Endothelial cell of umbilical vein (primary cell): ENCODE measurements around the gene FYN. TPM values are rescaled to one million over a fixed set of nuclear protein-coding genes. Genes with fewer than 3 reads are reported as not detected.

ENCODE experiments used
- BruUV-seq: library from RNA; stranded (reverse); fragments of 400-500 nt; replicated peaks from 2 replicates; lab custom pipeline; 2021; lab: Mats Ljungman, UMichigan
- CTCF ChIA-PET: fragments of 300-600, 350-600 bp; sonication (Branson Sonifier 250); formaldehyde crosslinking; loops from one replicate; lab custom pipeline; 2021; ENCODE audit warnings: antibody characterized with exemption, inconsistent platforms; lab: Charles Lee
- POLR2A ChIA-PET: fragments of 300-600, 350-600 bp; sonication (Branson Sonifier 250); formaldehyde crosslinking; loops from one replicate; lab custom pipeline; 2021; ENCODE audit warnings: antibody characterized with exemption, inconsistent platforms; lab: Charles Lee
- DNase-seq: peaks from one replicate; pipeline ENCODE4 v3.0.0-alpha.2; 2011; ENCODE audit warnings: low read depth, low spot score
- FAIRE-seq: peaks from 2 replicates; lab custom pipeline; 2011; peaks lifted over from hg19 to GRCh38; lab: Jason Lieb, UNC
- H2AFZ ChIP-seq: 2 replicates; pipeline ENCODE4 v1.6.0; 2012; ENCODE audit warnings: low read depth, low read length, control low read depth, inconsistent platforms
- H3K27ac ChIP-seq: 2 replicates; pipeline ENCODE4 v1.5.1; 2011; ENCODE audit warnings: low read depth, mild to moderate bottlenecking, control low read depth, low read length, moderate library complexity; ENCODE audit not compliant: insufficient read depth
- H3K27me3 ChIP-seq, 2 experiments: 2 replicates each; pipeline versions ENCODE4 v1.6.0 to v1.6.1; 2011; ENCODE audit warnings: low read length in 2 of 2, mixed read lengths in 1 of 2; ENCODE audit not compliant: control insufficient read depth in 2 of 2, insufficient read depth in 2 of 2
- H3K36me3 ChIP-seq, 2 experiments: 2 replicates in 1 of 2; 3 replicates in 1 of 2; pipeline ENCODE4 v1.5.1; 2011; ENCODE audit warnings: low read length in 2 of 2, mild to moderate bottlenecking in 1 of 2, moderate library complexity in 1 of 2; ENCODE audit not compliant: control insufficient read depth in 2 of 2, insufficient read depth in 2 of 2; ENCODE audit errors: extremely low read depth in 1 of 2
- H3K4me1 ChIP-seq: 3 replicates; pipeline ENCODE4 v1.5.1; 2011; ENCODE audit warnings: mild to moderate bottlenecking, low read length; ENCODE audit not compliant: control insufficient read depth, insufficient read depth; ENCODE audit errors: extremely low read depth
- H3K4me2 ChIP-seq: 2 replicates; pipeline ENCODE4 v1.6.1; 2011; ENCODE audit warnings: low read length, control low read depth, mixed read lengths; ENCODE audit not compliant: insufficient read depth
- H3K4me3 ChIP-seq, 3 experiments: fragments of 200-600 bp in 1 of 3; sonication (generic), shearing (Covaris generic) in 1 of 3; replicated peaks in 1 of 3; 2 replicates each; pipeline ENCODE4 v1.5.1; 2011 to 2016; ENCODE audit warnings: control low read depth in 3 of 3, low read length in 3 of 3, mild to moderate bottlenecking in 2 of 3, inconsistent platforms in 1 of 3, low read depth in 1 of 3, moderate library complexity in 1 of 3; ENCODE audit not compliant: insufficient read depth in 1 of 3
- H3K79me2 ChIP-seq: 2 replicates; pipeline ENCODE4 v1.6.0; 2012; ENCODE audit warnings: low read length, inconsistent platforms; ENCODE audit not compliant: control insufficient read depth, insufficient read depth
- H3K9ac ChIP-seq: replicated peaks from 2 replicates; pipeline ENCODE3; 2011; ENCODE audit warnings: low read length, control low read depth; ENCODE audit not compliant: insufficient read depth; ENCODE audit errors: extremely low read depth
- H3K9me1 ChIP-seq: replicated peaks from 3 replicates; pipeline ENCODE4 v1.6.0; 2011; ENCODE audit warnings: mild to moderate bottlenecking, low read length; ENCODE audit not compliant: control insufficient read depth, insufficient read depth; ENCODE audit errors: extremely low read depth
- H3K9me3 ChIP-seq: replicated peaks from 2 replicates; pipeline ENCODE4 v1.5.1; 2012; ENCODE audit warnings: low read length, inconsistent platforms; ENCODE audit not compliant: control insufficient read depth, insufficient read depth
- H4K20me1 ChIP-seq: replicated peaks from 2 replicates; pipeline ENCODE3; 2011; ENCODE audit warnings: mild to moderate bottlenecking, low read length; ENCODE audit not compliant: control insufficient read depth, insufficient read depth; ENCODE audit errors: extremely low read depth
- CTCF ChIP-seq, 2 donors: IDR thresholded peaks; 1 replicate in 1 of 2; 2 replicates in 1 of 2; pipeline ENCODE4 v1.5.1; 2011; ENCODE audit warnings: low read length in 2 of 2, mild to moderate bottlenecking in 2 of 2, moderate library complexity in 2 of 2, control low read depth in 1 of 2, inconsistent platforms in 1 of 2, low read depth in 1 of 2; ENCODE audit not compliant: insufficient read depth in 1 of 2; ENCODE audit errors: extremely low read depth in 1 of 2
- EZH2 ChIP-seq: IDR thresholded peaks from 2 replicates; pipeline ENCODE4 v1.6.1; 2012; ENCODE audit warnings: borderline replicate concordance, low read depth, mild to moderate bottlenecking, moderate library complexity, low read length, inconsistent platforms; ENCODE audit not compliant: severe bottlenecking
- FOS ChIP-seq: IDR thresholded peaks from 2 replicates; pipeline ENCODE4 v1.6.1; 2011; ENCODE audit warnings: mild to moderate bottlenecking, low read length, moderate library complexity, borderline replicate concordance; ENCODE audit not compliant: insufficient read depth
- GATA2 ChIP-seq: IDR thresholded peaks from 2 replicates; pipeline ENCODE4 v1.7.0; 2011; ENCODE audit warnings: low read depth, mild to moderate bottlenecking, moderate library complexity, mixed read lengths, low read length; ENCODE audit not compliant: insufficient read length, insufficient read depth
- JUN ChIP-seq: IDR thresholded peaks from 2 replicates; pipeline ENCODE4 v1.6.1; 2011; ENCODE audit warnings: borderline replicate concordance, low read depth; ENCODE audit not compliant: insufficient read length, insufficient read depth
- MAX ChIP-seq: IDR thresholded peaks from 2 replicates; pipeline ENCODE4 v1.6.1; 2011; ENCODE audit not compliant: insufficient read depth, insufficient read length
- MYC ChIP-seq: IDR thresholded peaks from one replicate; pipeline ENCODE4 v1.6.1; 2011; ENCODE audit warnings: mild to moderate bottlenecking, low read depth, low read length
- POLR2A ChIP-seq: IDR thresholded peaks from 2 replicates; pipeline ENCODE4 v1.6.1; 2012; ENCODE audit warnings: low read depth, mild to moderate bottlenecking, control low read depth, low read length
- POLR2AphosphoS5 ChIP-seq: IDR thresholded peaks from 2 replicates; pipeline ENCODE4 v1.6.1; 2012; ENCODE audit warnings: low read depth, mild to moderate bottlenecking, control low read depth, low read length, moderate library complexity; ENCODE audit not compliant: insufficient read depth
- dilution Hi-C: fragments of 300-500 bp; cut with MboI; formaldehyde crosslinking; loops from one replicate; pipeline ENCODE4 v1.15.0; 2019; ENCODE audit warnings: low sequenced_read_pairs; ENCODE audit not compliant: extremely low pct_ligation_motif_present
- intact Hi-C: fragments of 100-400 bp; cut with micrococcal nuclease; formaldehyde crosslinking; loops from one replicate; pipeline ENCODE4 v1.10.0; 2022
- polyA plus RNA-seq, 4 experiments: library from polyadenylated mRNA; depleted of rRNA in 3 of 4; stranded (reverse) in 3 of 4; unstranded in 1 of 4; fragments of >200 nt; gene quantifications; 2 replicates each; pipeline versions ENCODE4 v1.2.1 to v1.2.3, GENCODE V29; 2011 to 2012; ENCODE audit warnings: missing spikeins in 1 of 4
- total RNA-seq: library from RNA; stranded (reverse); gene quantifications from 2 replicates; pipeline ENCODE4 v1.2.3, GENCODE V29; 2021

FYN gene
- total and polyA plus RNA-seq, 2 donors (not counting 3 experiments of a cell fraction or from before 2014, with no cell fraction given) = 69.0 to 143 TPM

GRCh38 chr6:111644893-111645430 is 228.3 kb downstream of the FYN start:
- TF ChIP-seq POLR2A = no peak
- TF ChIP-seq EZH2 = no peak
- no peak for TF ChIP-seq MAX
- TF ChIP-seq MYC = no peak
- no peak for TF ChIP-seq POLR2AphosphoS5
- TF ChIP-seq JUN = no peak
- no peak for TF ChIP-seq CTCF (IDR thresholded peaks at IDR 0.05; ENCODE audit: extremely low read depth in 1 of 2, insufficient read depth in 1 of 2, low read depth in 1 of 2, low read length in 2 of 2)
- no peak for TF ChIP-seq FOS
- TF ChIP-seq GATA2 = no peak
- ChIA-PET POLR2A (no interaction called here), CTCF (interaction anchor here (1.0 to 2.2 kb wide), 3 partner anchors 14 to 166 kb away, joined by 3 to 11 read pairs (median 4); no protein-coding TSS in a partner anchor)
- H3K27ac ChIP-seq = no peak overlapping the region
- no peak overlapping the region for H3K4me2 ChIP-seq
- no peaks in the 10 kb centered on the region for H3K9me3 ChIP-seq
- BruUV-seq = no TSS peak
- H3K36me3 ChIP-seq = no peaks in the 10 kb centered on the region
- dilution Hi-C loops = no loop called here
- H2AFZ ChIP-seq = no peak overlapping the region
- H4K20me1 ChIP-seq = no peaks in the 10 kb centered on the region
- no peak overlapping the region for H3K9ac ChIP-seq
- H3K9me1 ChIP-seq = no peaks in the 10 kb centered on the region
- DNase-seq (no peak), FAIRE-seq (no peak)
- no peak overlapping the region for H3K4me3 ChIP-seq
- H3K27me3 ChIP-seq = no peaks in the 10 kb centered on the region
- H3K4me1 ChIP-seq = no peaks in the 10 kb centered on the region
- no peaks in the 10 kb centered on the region for H3K79me2 ChIP-seq
- intact Hi-C loops = no loop called here
